IMR-90 (cell line): Measurements from ENCODE around the gene DLGAP4. TPM values are rescaled to one million over a fixed set of nuclear protein-coding genes. Genes with fewer than 3 reads are reported as not detected.

Experiments
- ATAC-seq: fragments of 200-7000 bp; cut with Tn5 transposase; 2 replicates; pipeline ENCODE4 v1.9.1; 2020; ENCODE audit warnings: low read depth, mild to moderate bottlenecking, moderate library complexity
- BruUV-seq: library from RNA; stranded (reverse); fragments of 400-500 nt; replicated peaks from 2 replicates; lab custom pipeline; 2021; lab: Mats Ljungman, UMichigan
- CTCF ChIA-PET: fragments of 300-600 bp; formaldehyde crosslinking; extraction: SDS; loops from one replicate; lab custom pipeline; 2021; ENCODE audit warnings: antibody characterized with exemption; lab: Yijun Ruan, JAX
- POLR2A ChIA-PET: fragments of 300-600 bp; sonication (Branson Sonifier 250); formaldehyde crosslinking; loops from one replicate; lab custom pipeline; 2022; ENCODE audit warnings: antibody characterized with exemption; ENCODE audit not compliant: unreplicated experiment; lab: Charles Lee
- DNase-seq: peaks from one replicate; pipeline ENCODE4 v3.0.0; 2013
- H2AFZ ChIP-seq: replicated peaks from 2 replicates; pipeline ENCODE3; 2013; ENCODE audit warnings: low read length, mild to moderate bottlenecking; ENCODE audit not compliant: poor library complexity
- H2AK5ac ChIP-seq: 2 replicates; pipeline ENCODE4 v1.6.1; 2013; ENCODE audit warnings: low read depth, low read length, inconsistent platforms
- H2AK9ac ChIP-seq: replicated peaks from 2 replicates; pipeline ENCODE3; 2013; ENCODE audit warnings: mild to moderate bottlenecking, low read depth, low read length, moderate library complexity; ENCODE audit not compliant: poor library complexity
- H2BK120ac ChIP-seq: 2 replicates; pipeline ENCODE4 v1.6.1; 2013; ENCODE audit warnings: low read depth, low read length, inconsistent platforms
- H2BK15ac ChIP-seq: 3 replicates; pipeline ENCODE4 v1.6.1; 2013; ENCODE audit warnings: low read depth, low read length, inconsistent platforms
- H2BK20ac ChIP-seq: 2 replicates; pipeline ENCODE4 v1.6.1; 2013; ENCODE audit warnings: low read depth, mild to moderate bottlenecking, inconsistent platforms, low read length, moderate library complexity
- H2BK5ac ChIP-seq: 2 replicates; pipeline ENCODE4 v1.6.1; 2013; ENCODE audit warnings: mild to moderate bottlenecking, low read depth, low read length, inconsistent platforms; ENCODE audit not compliant: poor library complexity, severe bottlenecking
- H3K14ac ChIP-seq: replicated peaks from 2 replicates; pipeline ENCODE4 v1.6.1; 2013; ENCODE audit warnings: low read depth, low read length, inconsistent platforms
- H3K18ac ChIP-seq: 2 replicates; pipeline ENCODE4 v1.6.1; 2013; ENCODE audit warnings: low read depth, low read length, control low read depth
- H3K23ac ChIP-seq: 2 replicates; pipeline ENCODE4 v1.6.1; 2013; ENCODE audit warnings: low read depth, low read length, inconsistent platforms
- H3K27ac ChIP-seq: 2 replicates; pipeline ENCODE4 v1.5.1; 2013; ENCODE audit warnings: mild to moderate bottlenecking, control low read depth, low read length; ENCODE audit not compliant: insufficient read depth
- H3K27me3 ChIP-seq: 2 replicates; pipeline ENCODE4 v1.6.1; 2013; ENCODE audit warnings: low read length; ENCODE audit not compliant: control insufficient read depth, insufficient read depth
- H3K36me3 ChIP-seq: 2 replicates; pipeline ENCODE4 v1.6.1; 2013; ENCODE audit warnings: low read length, mixed read lengths; ENCODE audit not compliant: control insufficient read depth, insufficient read depth
- H3K4ac ChIP-seq: 2 replicates; pipeline ENCODE4 v1.6.1; 2013; ENCODE audit warnings: low read depth, low read length, inconsistent platforms
- H3K4me1 ChIP-seq: 2 replicates; pipeline ENCODE4 v1.6.1; 2013; ENCODE audit warnings: low read length, mixed read lengths; ENCODE audit not compliant: control insufficient read depth, insufficient read depth
- H3K4me2 ChIP-seq: 2 replicates; pipeline ENCODE4 v1.6.1; 2013; ENCODE audit warnings: low read depth, mild to moderate bottlenecking, control low read depth, low read length, moderate library complexity
- H3K4me3 ChIP-seq: 2 replicates; pipeline ENCODE4 v1.5.1; 2013; ENCODE audit warnings: low read depth, mild to moderate bottlenecking, control low read depth, low read length, moderate library complexity; ENCODE audit not compliant: insufficient read depth
- H3K56ac ChIP-seq: 2 replicates; pipeline ENCODE4 v1.6.1; 2013; ENCODE audit warnings: low read length, inconsistent platforms; ENCODE audit not compliant: insufficient read depth; ENCODE audit errors: extremely low read depth
- H3K79me1 ChIP-seq, 2 experiments: 2 replicates each; pipeline ENCODE4 v1.6.1; 2013; ENCODE audit warnings: low read length in 2 of 2, inconsistent platforms in 1 of 2, low read depth in 1 of 2
- H3K9ac ChIP-seq: 2 replicates; pipeline ENCODE4 v1.6.1; 2013; ENCODE audit warnings: low read depth, low read length, control low read depth
- H3K9me1 ChIP-seq: 2 replicates; pipeline ENCODE4 v1.6.1; 2013; ENCODE audit warnings: low read length, inconsistent platforms; ENCODE audit not compliant: insufficient read depth
- H3K9me3 ChIP-seq: 2 replicates; pipeline ENCODE4 v1.6.1; 2013; ENCODE audit warnings: low read length; ENCODE audit not compliant: control insufficient read depth, insufficient read depth
- H4K20me1 ChIP-seq: 2 replicates; pipeline ENCODE4 v1.6.1; 2013; ENCODE audit warnings: low read length, inconsistent platforms; ENCODE audit not compliant: insufficient read depth
- H4K5ac ChIP-seq: 2 replicates; pipeline ENCODE4 v1.6.1; 2013; ENCODE audit warnings: mild to moderate bottlenecking, low read depth, low read length, control low read depth
- H4K8ac ChIP-seq, 2 experiments: 2 replicates each; pipeline ENCODE4 v1.6.1; 2013; ENCODE audit warnings: low read depth in 2 of 2, low read length in 2 of 2, control low read depth in 1 of 2, inconsistent platforms in 1 of 2
- H4K91ac ChIP-seq: 2 replicates; pipeline ENCODE4 v1.6.1; 2013; ENCODE audit warnings: low read depth, low read length, inconsistent platforms; ENCODE audit not compliant: insufficient read depth
- CEBPB ChIP-seq: IDR thresholded peaks from 2 replicates; pipeline ENCODE4 v1.6.1; 2012; ENCODE audit warnings: low read depth, low read length, improper control_type of control experiment
- CHD1 ChIP-seq: IDR thresholded peaks from 2 replicates; pipeline ENCODE4 v1.6.1; 2012; ENCODE audit warnings: low read depth, low read length, improper control_type of control experiment
- MAFK ChIP-seq: IDR thresholded peaks from 2 replicates; pipeline ENCODE4 v1.6.1; 2012; ENCODE audit warnings: low read depth, low read length, improper control_type of control experiment
- POLR2A ChIP-seq: IDR thresholded peaks from 2 replicates; pipeline ENCODE4 v1.6.1; 2012; ENCODE audit warnings: mild to moderate bottlenecking, low read depth, low read length
- RAD21 ChIP-seq: IDR thresholded peaks from 2 replicates; pipeline ENCODE4 v1.6.1; 2012; ENCODE audit warnings: low read length, improper control_type of control experiment
- SMC3 ChIP-seq: fragments of 150-350 bp; IDR thresholded peaks from 2 replicates; pipeline ENCODE4 v1.6.1; 2016; ENCODE audit warnings: low read depth, mild to moderate bottlenecking, antibody characterized with exemption, low read length, moderate library complexity
- USF2 ChIP-seq: fragments of 150-350 bp; IDR thresholded peaks from 2 replicates; pipeline ENCODE4 v1.6.1; 2017; ENCODE audit warnings: mild to moderate bottlenecking, antibody characterized with exemption, low read length, low read depth
- WGBS, 2 experiments: methylation state at CpG; one replicate each; pipeline versions ENCODE4 v1.1.5 to v1.1.7; 2013; ENCODE audit warnings: missing lambda C conversion rate in 2 of 2; ENCODE audit not compliant: insufficient read length in 1 of 2; ENCODE audit errors: extremely low coverage in 2 of 2; 5-methylcytosine and 5-hydroxymethylcytosine counted together
- dilution Hi-C: fragments of 300-500 bp; cut with HindIII; formaldehyde crosslinking; loops from one replicate; pipeline ENCODE4 v1.14.3; 2018; ENCODE audit warnings: low sequenced_read_pairs; ENCODE audit not compliant: unreplicated experiment
- in situ Hi-C: fragments of 300-500 bp; cut with MboI; formaldehyde crosslinking; loops from 3 replicates; pipeline ENCODE4 v1.14.3; 2019; ENCODE audit warnings: low sequenced_read_pairs, inconsistent platforms, mixed read lengths
- intact Hi-C: fragments of 100-400 bp; cut with micrococcal nuclease; formaldehyde crosslinking; loops from 2 replicates; pipeline ENCODE4 v1.10.0; 2022
- polyA plus RNA-seq, 3 experiments: library from polyadenylated mRNA; depleted of rRNA; stranded (reverse); fragments of >200 nt; gene quantifications; 2 replicates each; pipeline ENCODE4 v1.2.3, GENCODE V29; 2012; ENCODE audit warnings: low replicate concordance in 1 of 3
- total RNA-seq: library from RNA; depleted of rRNA; stranded (reverse); fragments of >200 nt; gene quantifications from 2 replicates; pipeline ENCODE4 v1.2.3, GENCODE V29; 2012

The DLGAP4 gene
- total and polyA plus RNA-seq, 2 of the 4 experiments (the other 2 are of a cell fraction): 32.3 to 73.2 TPM

- no TSS peak for BruUV-seq
- no peaks in the 10 kb centered on the region for H3K79me1 ChIP-seq
- no peaks in the 10 kb centered on the region for H3K27me3 ChIP-seq
- intact Hi-C loops: no loop called here
- H3K27ac ChIP-seq: no peak overlapping the region
- H2BK120ac ChIP-seq: no peak overlapping the region
- dilution Hi-C loops: no loop called here
- no peak overlapping the region for H4K8ac ChIP-seq
- H2AK5ac ChIP-seq: no peak overlapping the region
- no peak overlapping the region for H2BK20ac ChIP-seq
- H3K4ac ChIP-seq: no peak overlapping the region
- no peak overlapping the region for H3K23ac ChIP-seq
- CTCF ChIA-PET: no interaction called here
- no peaks in the 10 kb centered on the region for H3K36me3 ChIP-seq
- H3K14ac ChIP-seq: no peak overlapping the region
- H3K9me3 ChIP-seq: peaks cover 6% of the 10 kb centered on the region
- no peaks in the 10 kb centered on the region for H4K20me1 ChIP-seq
- no peak overlapping the region for H4K91ac ChIP-seq
- no CpG with 5 or more reads among the region's 3 CpGs for WGBS, 2 experiments
- H2AFZ ChIP-seq: no peak overlapping the region
- no peak for DNase-seq
- H3K4me2 ChIP-seq: no peak overlapping the region
- H3K4me3 ChIP-seq: no peak overlapping the region
- no peaks in the 10 kb centered on the region for H3K4me1 ChIP-seq
- H3K9ac ChIP-seq: no peak overlapping the region
- no peak overlapping the region for H2BK5ac ChIP-seq
- H2BK15ac ChIP-seq: no peak overlapping the region
- ATAC-seq: no peak
- H3K56ac ChIP-seq: no peak overlapping the region
- POLR2A ChIA-PET: no interaction called here
- in situ Hi-C loops: no loop called here
- H4K5ac ChIP-seq: no peak overlapping the region
- H2AK9ac ChIP-seq: no peak overlapping the region
- TF ChIP-seq RAD21 (no peak), SMC3 (no peak), USF2 (no peak), CHD1 (no peak), MAFK (no peak), POLR2A (no peak), CEBPB (no peak)
- H3K9me1 ChIP-seq: peaks cover 8% of the 10 kb centered on the region; the same call in 1 of the 2 replicates
- no peak overlapping the region for H3K18ac ChIP-seq
Observed at GRCh38 chr20:36565520-36565919, 259.4 kb downstream of the DLGAP4 start.
